SK-N-SH treated with all-trans-retinoic acid at 6 μM for 48 hours (cell line): Measurements from ENCODE around the gene PAK6.

Experiments used
- ATAC-seq: fragments of 200-7000 bp; cut with Tn5 transposase; 3 replicates; pipeline ENCODE4 v1.9.1; 2020; ENCODE audit warnings: mild to moderate bottlenecking, moderate library complexity
- ARNTL ChIP-seq: fragments of 450-650 bp; formaldehyde crosslinking; IDR thresholded peaks from 2 replicates; pipeline ENCODE4 v1.5.0; 2020; ENCODE audit warnings: low read depth, mild to moderate bottlenecking, moderate library complexity, borderline replicate concordance
- BACH2 ChIP-seq: fragments of 250-450 bp; sonication (Bioruptor Pico); IDR thresholded peaks from 2 replicates; pipeline ENCODE4 v1.9.0; 2021; ENCODE audit warnings: mild to moderate bottlenecking, borderline replicate concordance
- CREB5 ChIP-seq: fragments of 250-450 bp; sonication (Bioruptor Pico); IDR thresholded peaks from 2 replicates; pipeline ENCODE4 v1.5.1; 2020; ENCODE audit warnings: low read depth, mild to moderate bottlenecking, moderate library complexity
- CSDC2 ChIP-seq: fragments of 250-450 bp; sonication (Bioruptor Pico); IDR thresholded peaks from 2 replicates; pipeline ENCODE4 v1.5.0; 2020; ENCODE audit warnings: mild to moderate bottlenecking, moderate library complexity
- CSRNP3 ChIP-seq: fragments of 250-450 bp; sonication (Bioruptor Pico); IDR thresholded peaks from 2 replicates; pipeline ENCODE4 v1.5.1; 2021; ENCODE audit warnings: mild to moderate bottlenecking, moderate library complexity
- ESRRG ChIP-seq: fragments of 250-450 bp; sonication (Bioruptor Pico); IDR thresholded peaks from 2 replicates; pipeline ENCODE4 v1.6.1; 2021; ENCODE audit warnings: mild to moderate bottlenecking
- GLIS3 ChIP-seq: fragments of 250-450 bp; sonication (Bioruptor Pico); IDR thresholded peaks from 2 replicates; pipeline ENCODE4 v1.5.0; 2020; ENCODE audit warnings: mild to moderate bottlenecking, moderate library complexity
- ISL1 ChIP-seq: fragments of 250-450 bp; sonication (Bioruptor Pico); IDR thresholded peaks from 2 replicates; pipeline ENCODE4 v2.1.2; 2022; ENCODE audit warnings: mild to moderate bottlenecking, moderate library complexity
- OSR1 ChIP-seq: fragments of 250-450 bp; sonication (Bioruptor Pico); IDR thresholded peaks from 2 replicates; pipeline ENCODE4 v1.8.0; 2022; ENCODE audit warnings: moderate library complexity, mild to moderate bottlenecking, inconsistent platforms
- PATZ1 ChIP-seq: fragments of 250-450 bp; sonication (Bioruptor Pico); IDR thresholded peaks from 2 replicates; pipeline ENCODE4 v1.8.0; 2020; ENCODE audit warnings: mild to moderate bottlenecking, moderate library complexity, borderline replicate concordance
- POU6F1 ChIP-seq: fragments of 250-450 bp; sonication (Bioruptor Pico); IDR thresholded peaks from 2 replicates; pipeline ENCODE4 v1.8.0; 2021; ENCODE audit warnings: low read depth, mild to moderate bottlenecking, moderate library complexity, borderline replicate concordance
- PPARA ChIP-seq: fragments of 250-450 bp; sonication (Bioruptor Pico); IDR thresholded peaks from 2 replicates; pipeline ENCODE4 v1.5.0; 2020; ENCODE audit warnings: mild to moderate bottlenecking, borderline replicate concordance
- RARB ChIP-seq: fragments of 250-450 bp; sonication (Bioruptor Pico); IDR thresholded peaks from 2 replicates; pipeline ENCODE4 v1.8.0; 2021; ENCODE audit warnings: mild to moderate bottlenecking, moderate library complexity
- SNAI2 ChIP-seq: fragments of 250-450 bp; sonication (Bioruptor Pico); IDR thresholded peaks from 2 replicates; pipeline ENCODE4 v1.5.0; 2020; ENCODE audit warnings: mild to moderate bottlenecking, moderate library complexity
- TOX ChIP-seq: fragments of 250-450 bp; sonication (Bioruptor Pico); IDR thresholded peaks from 2 replicates; pipeline ENCODE4 v1.8.0; 2021; ENCODE audit warnings: mild to moderate bottlenecking, moderate library complexity, borderline replicate concordance
- ZC3H10 ChIP-seq: fragments of 250-450 bp; sonication (Bioruptor Pico); IDR thresholded peaks from 2 replicates; pipeline ENCODE4 v1.5.1; 2021; ENCODE audit warnings: mild to moderate bottlenecking, moderate library complexity
- ZFP3 ChIP-seq: fragments of 250-450 bp; sonication (Bioruptor Pico); IDR thresholded peaks from 2 replicates; pipeline ENCODE4 v1.5.0; 2020; ENCODE audit warnings: mild to moderate bottlenecking, moderate library complexity
- ZFP30 ChIP-seq: fragments of 450-650 bp; formaldehyde crosslinking; IDR thresholded peaks from 2 replicates; pipeline ENCODE4 v1.5.0; 2022; ENCODE audit warnings: mild to moderate bottlenecking, moderate library complexity
- ZNF565 ChIP-seq: fragments of 450-650 bp; formaldehyde crosslinking; conservative IDR thresholded peaks from 2 replicates; pipeline ENCODE4 v1.5.0; 2020; ENCODE audit warnings: low read depth, mild to moderate bottlenecking, moderate library complexity
- ZNF70 ChIP-seq: fragments of 450-650 bp; formaldehyde crosslinking; IDR thresholded peaks from 2 replicates; pipeline ENCODE4 v1.5.0; 2020; ENCODE audit warnings: mild to moderate bottlenecking, moderate library complexity

Gene PAK6

GRCh38 chr15:40246496-40247280, 7.8 kb downstream of the PAK6 start:
- no peak for ATAC-seq
- TF ChIP-seq CSRNP3 (CRISPR knock-in tag) (no peak), PPARA (CRISPR knock-in tag) (no peak), ESRRG (CRISPR knock-in tag) (no peak), ZFP3 (CRISPR knock-in tag) (no peak), PATZ1 (CRISPR knock-in tag) (no peak), SNAI2 (CRISPR knock-in tag) (no peak), GLIS3 (CRISPR knock-in tag) (no peak), TOX (CRISPR knock-in tag) (no peak), ZFP30 (CRISPR knock-in tag) (no peak), CREB5 (CRISPR knock-in tag) (no peak), RARB (CRISPR knock-in tag) (no peak), POU6F1 (CRISPR knock-in tag) (no peak), OSR1 (CRISPR knock-in tag) (no peak), ARNTL (no peak), ZNF70 (CRISPR knock-in tag) (no peak), ISL1 (CRISPR knock-in tag) (no peak), ZNF565 (CRISPR knock-in tag) (no peak), BACH2 (CRISPR knock-in tag) (no peak), CSDC2 (CRISPR knock-in tag) (no peak)

- TF ChIP-seq ZC3H10 (CRISPR knock-in tag), result no peak
- no peak for TF ChIP-seq ARNTL
- no peak for TF ChIP-seq SNAI2 (CRISPR knock-in tag)
- TF ChIP-seq ZFP30 (CRISPR knock-in tag), result no peak
- no peak for TF ChIP-seq BACH2 (CRISPR knock-in tag)
- no peak for TF ChIP-seq ISL1 (CRISPR knock-in tag)
- TF ChIP-seq PPARA (CRISPR knock-in tag), result no peak
- no peak for TF ChIP-seq POU6F1 (CRISPR knock-in tag)
- ATAC-seq, result no peak
Measured at GRCh38 chr15:40247406-40247971, 8.6 kb downstream of the PAK6 start.

- TF ChIP-seq ESRRG (CRISPR knock-in tag) (no peak), PATZ1 (CRISPR knock-in tag) (no peak), OSR1 (CRISPR knock-in tag) (no peak)
Measured at GRCh38 chr15:40248006-40248783, 9.3 kb downstream of the PAK6 start.

More at GRCh38 chr15:40248006-40248783, 9.3 kb downstream of the PAK6 start:
- ATAC-seq, result no peak
